Measurements from ENCODE around the gene QRFP.

QRFP gene

DNA sequence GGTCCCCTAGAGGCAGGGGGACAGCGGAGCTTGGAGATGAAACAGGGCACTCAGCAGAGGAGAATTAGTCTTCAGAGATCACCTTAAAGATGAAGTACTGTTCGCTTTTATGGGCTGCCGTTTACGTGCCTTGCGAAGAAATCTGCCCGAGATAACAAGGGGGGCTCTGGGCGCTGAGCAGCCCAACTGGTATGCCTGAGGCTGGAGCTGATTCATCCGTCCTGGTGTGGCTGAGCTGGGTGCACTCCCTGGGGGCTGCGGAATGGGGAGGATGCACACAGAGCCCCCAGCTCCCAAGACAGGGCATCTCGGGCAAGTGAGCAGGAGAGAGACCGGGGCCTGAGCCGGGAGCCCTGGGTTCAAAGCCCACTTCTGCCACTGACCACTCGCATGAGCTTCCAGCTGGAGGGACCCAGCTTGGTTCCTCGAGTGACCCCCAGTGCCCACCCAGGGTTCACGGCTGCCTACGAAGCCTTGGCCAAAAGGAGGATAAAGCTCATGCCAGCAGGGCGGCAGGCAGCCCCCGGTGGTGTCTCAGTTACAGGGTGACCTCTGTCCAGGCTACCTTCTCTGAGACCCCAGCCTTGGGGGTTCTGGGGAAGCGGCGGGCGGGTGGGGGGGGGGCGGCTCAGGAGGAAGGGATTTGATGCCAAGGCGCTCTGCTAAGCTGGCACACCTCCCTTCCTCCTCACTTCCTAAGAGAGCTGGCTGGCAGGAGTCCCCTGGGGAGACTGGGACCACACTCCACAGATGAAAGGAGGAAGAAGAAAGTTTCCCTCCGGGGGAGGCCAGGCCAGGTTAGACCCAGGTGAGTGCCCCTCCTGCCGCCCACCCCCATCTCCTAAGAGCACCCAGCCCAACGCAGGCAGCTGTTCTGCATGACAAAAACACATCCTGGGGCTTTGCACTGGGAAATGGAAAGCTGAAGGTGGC, 36.8 kb upstream of the QRFP start:
- no peak for DNase-seq (ENCODE audit: low spot score)

DNA sequence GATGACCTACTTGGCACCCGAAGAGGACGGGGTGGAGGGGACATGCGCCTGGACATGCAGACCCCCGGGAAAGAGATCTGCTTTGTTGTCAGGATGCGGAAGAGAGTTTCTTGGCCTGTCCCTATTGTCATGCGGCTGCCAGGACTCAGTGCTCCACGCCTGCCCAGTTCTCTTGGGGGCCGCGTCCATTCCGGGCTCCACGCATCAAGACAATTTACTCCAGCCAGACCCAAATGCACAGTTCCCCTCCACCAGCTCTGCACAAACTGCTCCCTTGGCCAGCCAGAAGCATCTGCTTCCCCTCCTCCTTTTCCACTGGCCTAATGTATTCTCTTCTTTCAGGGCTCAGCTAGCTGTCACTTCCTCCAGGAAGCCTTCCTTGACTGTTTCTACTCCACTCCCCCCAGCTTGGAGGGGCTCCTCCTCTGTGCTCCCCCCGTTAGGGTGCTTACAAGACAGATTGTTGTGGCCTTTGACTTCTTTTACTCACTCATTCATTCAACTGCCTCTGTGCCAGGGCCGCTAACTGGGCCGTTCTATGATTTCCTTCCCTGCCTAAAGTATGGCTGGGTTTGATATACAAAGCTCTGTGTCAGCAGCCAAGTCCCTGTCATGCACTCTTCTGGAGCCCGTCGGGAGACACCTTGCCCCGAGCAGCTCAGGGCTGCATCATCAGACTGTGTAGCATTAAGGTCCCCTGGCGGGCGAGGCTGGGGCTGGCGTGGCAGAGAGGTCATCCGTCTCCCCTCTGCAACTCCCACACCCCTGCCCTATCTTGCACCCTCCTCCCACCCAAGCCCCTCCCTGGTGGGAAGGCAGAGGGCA, 35.9 kb upstream of the QRFP start:
- DNase-seq (ENCODE audit: low spot score), result no peak

DNA sequence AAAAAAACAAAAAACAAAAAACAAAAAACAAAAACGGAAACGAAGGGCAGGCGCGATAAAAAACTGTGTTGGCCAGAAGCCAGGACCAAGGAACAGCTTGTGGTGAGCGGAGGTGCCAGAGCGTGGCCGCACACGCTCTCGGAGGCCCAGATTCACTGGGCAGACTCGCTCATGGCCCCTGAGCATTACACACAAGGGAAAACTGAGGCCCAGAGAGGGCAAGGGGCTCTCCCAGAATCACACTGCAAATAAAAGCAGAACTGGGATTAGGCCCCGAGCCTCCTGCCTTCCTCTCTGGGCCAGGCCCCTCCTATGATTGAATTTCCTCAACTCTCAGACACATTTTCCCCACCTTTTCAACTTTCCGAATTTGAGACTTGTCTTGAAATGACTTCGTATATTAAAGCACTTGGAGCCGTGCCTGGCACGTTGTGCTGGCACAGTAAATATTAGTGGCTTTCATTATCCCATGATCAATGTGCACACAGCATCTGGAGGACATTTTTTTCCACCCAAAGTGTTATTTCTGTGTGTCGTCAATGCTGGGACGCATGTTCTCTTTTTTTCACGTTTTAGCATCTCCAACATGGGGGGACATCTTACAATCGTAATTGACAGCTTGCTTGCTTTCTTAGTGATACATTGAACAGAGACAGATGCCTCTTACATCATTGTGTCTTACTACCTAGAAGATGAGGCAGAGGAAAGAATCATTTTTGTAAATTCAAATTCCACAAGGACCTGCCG, 35.1 kb upstream of the QRFP start:
- no peak for DNase-seq (ENCODE audit: low spot score)

DNA sequence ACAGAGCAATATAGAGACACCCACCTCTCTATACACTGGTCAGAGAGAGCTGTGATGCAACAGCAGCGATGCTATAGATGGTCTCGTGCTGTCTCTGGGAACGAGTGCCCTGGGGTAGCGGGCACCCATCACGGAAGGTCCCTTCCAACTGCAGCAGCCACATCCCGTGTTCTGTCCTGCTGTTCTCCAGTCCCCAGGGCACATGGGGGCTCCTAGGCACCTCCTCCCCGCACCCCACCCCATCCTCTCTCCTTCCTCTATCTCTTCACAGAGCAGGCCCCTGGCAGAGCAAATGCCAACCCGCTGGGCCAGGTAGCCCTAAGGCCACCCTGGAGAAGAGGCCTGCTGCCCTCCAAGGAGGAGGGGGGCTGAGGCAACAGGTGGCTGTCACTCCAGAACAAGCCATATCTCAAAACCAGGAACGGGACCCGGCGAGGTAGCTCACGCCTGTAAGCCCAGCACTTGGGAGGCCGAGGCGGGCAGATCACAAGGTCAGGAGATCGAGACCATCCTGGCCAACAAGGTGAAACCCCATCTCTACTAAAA, 34.3 kb upstream of the QRFP start:
- DNase-seq (ENCODE audit: low spot score), result no peak

DNA sequence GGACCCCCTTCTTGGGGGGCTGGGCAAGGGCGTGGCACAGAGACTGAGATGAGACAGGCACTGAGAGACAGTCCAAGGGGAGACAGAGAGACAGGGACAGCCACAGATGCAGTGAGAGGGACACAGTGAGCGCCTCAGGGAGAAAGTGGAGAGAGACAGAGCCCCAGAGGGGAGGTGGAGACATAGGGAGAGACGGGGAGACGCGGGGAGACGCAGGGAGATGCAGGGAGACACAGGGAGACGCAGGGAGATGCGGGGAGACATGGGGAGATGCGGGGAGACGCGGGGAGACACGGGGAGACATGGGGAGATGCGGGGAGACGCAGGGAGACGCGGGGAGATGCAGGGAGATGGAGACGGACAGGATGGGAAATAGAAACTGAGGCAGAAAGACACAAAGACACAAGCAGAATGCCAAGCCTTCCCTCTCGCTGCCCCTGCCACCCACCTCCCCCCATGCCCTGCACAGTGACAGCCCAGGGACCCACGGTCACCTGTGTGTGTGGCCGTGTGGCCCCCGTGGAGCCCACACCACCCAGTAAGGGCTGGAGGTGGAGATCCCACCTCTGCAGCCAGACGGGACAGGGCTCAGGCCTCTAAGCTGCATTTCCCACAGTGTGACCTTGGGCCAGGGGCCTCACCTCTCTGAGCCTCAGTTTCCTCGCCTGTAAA, 33.7 kb upstream of the QRFP start:
- DNase-seq (ENCODE audit: low spot score), result no peak

DNA sequence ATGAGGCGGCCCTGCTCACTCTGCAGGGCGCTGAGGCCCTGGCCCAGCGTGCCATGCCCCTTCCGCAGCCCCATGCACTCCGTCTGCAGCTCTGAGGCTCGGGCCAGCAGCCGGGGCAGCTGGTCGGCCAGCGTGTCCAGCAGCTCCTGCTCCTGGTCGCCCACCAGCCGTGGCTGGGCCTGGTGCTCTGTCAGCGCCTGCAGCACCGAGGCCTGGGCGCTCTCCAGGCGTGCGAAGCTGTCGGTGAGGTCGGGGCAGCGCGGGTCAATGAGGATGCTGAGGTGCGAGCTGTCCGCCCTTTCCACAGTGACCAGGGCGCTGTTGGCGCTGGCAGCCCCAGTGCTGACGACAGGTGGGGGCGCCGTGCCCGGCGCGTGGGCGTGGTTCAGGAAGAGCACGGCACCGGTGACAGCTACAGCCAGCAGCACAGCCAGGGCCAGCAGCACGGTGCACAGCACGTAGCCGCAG, 33.0 kb upstream of the QRFP start:
- no peak for DNase-seq (ENCODE audit: low spot score)

DNA sequence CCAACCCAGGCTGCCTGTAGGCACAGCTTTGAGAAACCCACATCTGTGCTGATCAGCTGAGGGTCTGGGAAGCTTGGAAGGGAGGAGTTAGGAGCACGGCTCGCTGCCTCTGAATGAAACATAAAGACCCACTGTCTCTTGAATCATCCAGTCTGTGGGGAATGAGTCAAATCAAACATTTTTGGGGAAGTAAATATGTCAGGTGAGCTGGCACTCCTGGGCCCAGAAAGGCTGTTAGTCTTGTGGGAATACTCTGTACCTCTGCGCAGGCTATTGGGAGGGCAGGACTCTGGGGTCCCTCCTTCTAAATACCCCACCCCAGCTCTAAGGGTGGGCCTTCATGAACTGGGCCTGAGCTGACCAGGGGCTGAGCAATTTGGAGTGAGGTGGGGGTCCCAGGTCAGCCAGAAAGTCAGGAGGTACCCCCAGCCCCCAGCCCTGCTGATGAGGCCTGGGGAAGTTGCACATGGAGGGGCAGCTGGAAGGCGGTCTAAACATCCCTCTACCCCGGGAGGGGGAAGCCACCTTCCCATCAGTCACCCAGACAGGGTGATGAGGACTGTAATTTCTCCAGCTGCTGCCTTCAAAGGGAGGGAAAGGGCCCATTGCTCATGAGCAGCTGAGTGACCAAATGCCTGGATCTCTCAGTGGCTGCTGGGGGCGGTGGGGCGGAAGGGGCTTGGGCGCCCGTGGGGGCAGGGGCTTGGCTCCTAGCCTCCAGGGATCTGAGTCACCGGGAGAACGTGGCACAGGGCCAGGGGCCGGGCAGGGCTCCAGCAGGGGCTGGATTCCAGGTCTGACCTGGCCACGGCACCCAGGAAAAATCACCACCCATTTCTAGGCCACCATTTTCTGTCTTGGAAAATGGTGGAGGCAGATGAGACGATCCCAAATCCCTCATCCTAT, 31.6 kb upstream of the QRFP start:
- no peak for DNase-seq (ENCODE audit: low spot score)

DNA sequence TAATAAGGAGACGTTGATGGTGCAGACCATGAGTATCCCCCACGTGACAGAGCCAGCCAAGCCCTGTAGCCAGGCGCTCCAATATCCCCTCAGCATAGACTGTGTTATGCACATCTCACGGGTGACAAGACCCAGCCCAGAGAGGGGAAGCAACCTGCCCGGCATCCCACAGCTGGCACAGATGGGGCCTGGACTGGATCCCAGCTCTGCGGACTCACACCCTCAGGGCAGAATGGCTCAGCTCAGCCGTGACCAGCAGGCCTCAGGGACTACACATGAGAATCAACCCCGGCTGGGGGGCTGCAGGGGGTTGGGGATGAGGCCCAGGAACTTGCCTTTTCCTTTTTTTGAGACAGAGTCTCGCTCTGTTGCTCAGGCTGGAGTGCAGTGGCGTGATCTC, 30.7 kb upstream of the QRFP start:
- no peak for DNase-seq (ENCODE audit: low spot score)

DNA sequence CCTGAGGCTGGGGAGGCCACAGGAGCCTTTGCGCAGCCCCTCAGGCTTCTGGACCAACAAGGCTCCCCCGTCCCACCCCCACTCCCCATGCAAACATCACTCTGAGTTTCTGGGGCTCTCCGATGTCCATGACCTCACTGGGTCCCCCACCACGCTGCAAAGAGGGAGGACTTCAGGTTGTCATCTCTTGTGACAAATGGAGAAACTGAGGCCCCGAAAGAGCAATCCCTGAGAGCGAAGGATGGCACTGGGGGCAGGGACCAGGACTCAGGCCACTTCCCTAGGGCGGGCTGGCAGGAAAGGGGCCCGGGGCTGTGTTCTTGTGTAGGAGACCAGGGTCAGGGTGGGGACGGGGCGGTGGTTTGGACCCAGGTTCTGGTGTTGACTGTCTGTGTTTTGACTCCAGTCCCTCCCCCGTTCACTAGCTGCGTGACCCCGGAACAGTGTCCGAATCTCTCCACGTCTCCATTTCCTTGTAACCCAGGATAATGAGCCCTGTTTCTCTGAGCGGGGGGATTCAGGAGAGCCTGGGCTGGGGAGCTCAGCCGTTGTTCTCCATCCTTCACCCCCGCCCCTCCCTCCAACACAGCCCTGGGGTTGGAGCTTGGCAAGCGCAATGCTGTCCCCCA, 28.6 kb upstream of the QRFP start:
- DNase-seq (ENCODE audit: low spot score), result no peak

DNA sequence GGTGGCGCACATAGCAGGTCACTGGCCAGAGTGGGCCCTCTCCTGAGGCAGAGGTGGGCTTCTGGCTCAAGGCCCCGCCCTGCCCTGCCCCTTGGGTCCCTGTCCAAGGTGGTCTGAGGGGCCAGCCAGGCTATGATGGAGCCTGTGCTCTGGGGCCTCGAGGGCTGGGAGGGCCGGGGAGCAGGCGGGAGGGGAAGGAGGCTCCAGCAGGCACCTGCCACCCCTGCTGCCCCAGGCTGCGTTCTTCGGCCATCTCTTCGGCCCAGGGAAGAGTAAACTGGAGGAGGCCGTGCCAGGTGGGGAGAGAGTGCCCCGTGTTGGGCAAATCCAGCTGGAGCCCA, 27.8 kb upstream of the QRFP start:
- DNase-seq (ENCODE audit: low spot score), result no peak

DNA sequence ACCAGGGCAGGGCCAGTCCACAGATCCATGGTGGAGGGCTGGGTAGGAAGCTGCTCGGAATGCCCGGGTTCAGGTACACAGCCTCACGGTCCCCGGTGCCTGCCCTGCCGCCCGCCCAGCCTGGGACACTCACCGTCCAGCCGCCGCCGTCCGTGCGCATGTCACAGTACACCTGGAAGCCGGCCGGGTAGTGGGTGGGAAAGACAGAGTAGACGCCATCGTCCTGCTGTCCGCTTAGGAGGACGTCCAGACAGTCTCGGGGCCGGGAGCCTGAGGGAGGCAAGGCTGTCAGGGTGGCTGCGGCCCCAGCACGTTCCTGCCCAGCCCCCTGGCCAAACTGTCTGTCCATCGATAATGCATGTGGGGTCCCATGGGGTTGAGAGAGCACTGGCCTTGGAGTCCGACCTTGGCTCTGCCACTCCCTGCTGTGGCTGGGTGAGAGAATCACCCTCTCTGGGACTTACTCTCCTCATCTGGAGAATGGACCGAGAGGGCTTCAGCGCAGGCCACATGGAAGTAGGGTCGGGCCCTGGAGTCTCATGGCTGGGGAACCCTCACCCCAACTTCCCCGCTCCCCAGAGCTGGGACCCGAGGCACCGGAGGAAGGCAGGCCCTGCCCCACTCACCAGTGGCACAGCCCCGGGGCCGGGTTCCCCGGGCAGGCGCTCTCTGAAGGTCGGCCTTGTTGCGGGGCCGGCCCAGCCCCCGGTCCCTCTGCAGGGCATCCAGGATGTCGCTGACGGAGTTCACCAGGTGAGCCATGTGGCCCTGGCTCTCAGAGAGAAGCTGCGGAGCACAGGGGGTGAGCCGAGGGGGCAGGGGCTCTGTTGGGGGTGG, 27.2 kb upstream of the QRFP start:
- DNase-seq (ENCODE audit: low spot score), result no peak

DNA sequence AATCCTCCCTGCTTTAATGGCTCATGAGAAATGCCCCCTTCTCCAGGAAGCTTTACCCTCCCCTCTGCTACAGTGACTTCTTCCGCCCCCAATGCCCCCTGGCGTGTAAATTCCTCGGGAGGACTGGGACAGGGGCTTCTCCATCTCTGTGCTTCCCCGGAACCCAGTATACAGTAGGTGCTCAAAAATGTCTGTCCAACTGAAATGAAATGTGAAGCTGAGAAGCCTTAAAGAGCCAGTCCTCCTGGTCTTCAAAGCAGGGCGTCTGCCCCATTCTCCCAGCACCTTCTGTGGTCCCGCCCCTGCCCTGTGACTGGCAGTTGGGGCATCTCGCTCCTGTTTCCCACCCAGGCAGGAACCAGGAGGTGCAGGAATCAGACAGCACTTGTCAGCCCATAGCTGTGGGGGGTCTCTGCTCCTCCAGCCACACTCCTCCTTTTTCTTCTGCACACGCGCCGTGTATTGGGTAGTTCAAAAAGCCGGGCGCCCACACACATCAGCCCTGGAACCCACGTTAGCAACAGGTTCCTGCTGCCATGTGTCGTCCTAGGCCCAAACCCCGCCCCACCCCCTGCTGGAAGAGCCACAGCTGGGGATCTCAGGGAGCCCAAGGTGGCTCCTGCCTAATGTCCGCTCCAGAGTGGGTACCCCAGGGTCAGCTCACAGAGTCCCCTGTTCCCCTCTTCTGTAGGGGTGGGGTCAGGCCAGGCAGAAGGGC, 26.4 kb upstream of the QRFP start:
- no peak for DNase-seq (ENCODE audit: low spot score)

DNA sequence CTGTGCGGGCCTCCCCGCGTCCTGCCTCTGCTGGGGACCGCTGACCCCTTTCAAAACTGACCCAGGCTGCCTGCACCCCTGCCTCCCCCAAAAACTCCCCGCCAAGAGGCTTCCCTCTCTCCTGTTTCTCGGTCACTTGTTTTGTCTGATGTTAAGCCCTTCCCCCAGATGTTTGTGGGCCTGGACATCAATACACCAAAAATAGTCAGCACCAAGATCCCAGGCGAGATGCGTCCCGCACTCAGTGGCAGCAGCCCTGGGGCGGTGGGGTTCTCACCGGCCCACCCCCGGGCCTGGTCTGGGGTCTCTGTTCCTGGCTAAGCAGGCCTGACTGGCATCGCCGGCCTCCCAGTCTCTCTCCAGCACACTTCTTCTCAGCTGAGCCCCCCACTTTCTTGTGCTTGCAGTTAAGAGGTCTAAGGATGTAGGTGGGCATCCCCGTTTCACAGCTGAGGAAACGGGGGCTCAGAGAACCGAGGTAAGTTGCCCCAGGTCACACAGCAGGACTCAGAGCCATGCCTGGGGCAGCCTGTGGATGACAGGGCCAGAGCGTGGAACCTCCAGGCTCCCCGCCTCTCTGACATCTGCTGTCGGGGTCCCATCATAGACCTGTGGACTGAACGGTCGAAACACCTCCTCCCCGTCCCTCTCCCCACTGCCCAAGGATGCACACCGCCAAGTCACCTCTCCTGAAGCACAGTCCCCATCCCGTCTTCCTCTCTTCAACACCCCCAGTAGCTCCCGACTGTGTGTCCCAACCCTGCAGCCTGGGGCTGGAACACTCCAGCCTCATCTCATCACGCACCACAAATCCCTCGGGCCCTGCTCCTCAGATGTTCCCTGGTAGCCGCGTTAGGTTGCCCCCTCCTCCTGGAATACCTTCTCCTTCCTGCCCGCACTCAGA, 25.6 kb upstream of the QRFP start:
- DNase-seq (ENCODE audit: low spot score), result no peak

DNA sequence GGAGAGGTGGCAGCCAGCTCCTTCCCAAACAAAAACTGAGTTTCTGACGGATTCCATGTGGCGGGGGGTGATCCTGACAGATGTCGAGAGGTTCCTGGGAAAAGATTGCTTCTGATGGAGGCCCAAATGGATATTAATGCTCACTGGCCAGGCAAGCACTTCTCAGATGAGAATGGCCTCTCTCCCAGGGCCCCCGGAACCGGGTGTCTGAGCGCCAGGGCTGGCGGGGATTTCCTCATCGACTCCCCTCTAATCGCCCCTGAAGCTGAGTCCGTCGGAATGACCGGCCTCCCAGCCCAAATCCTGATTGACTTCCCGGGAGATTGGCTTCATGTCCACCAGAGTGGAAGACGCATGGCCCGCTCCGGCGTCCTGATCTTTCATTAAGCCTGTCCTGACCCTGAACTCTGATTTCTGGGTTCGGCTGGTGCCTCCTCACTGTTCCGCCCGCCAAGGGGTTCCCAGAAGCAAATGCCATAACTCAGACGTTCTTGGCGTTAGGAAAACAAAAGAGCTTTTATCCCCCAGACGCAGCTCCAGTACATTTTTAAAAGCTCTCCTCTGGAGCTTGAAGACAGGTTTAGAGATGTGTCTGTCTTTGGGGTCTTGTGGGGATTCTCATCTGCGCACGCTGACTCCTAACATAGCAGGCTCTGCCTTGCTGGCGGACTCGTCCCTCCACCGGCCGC, 24.8 kb upstream of the QRFP start:
- DNase-seq (ENCODE audit: low spot score), result no peak

DNA sequence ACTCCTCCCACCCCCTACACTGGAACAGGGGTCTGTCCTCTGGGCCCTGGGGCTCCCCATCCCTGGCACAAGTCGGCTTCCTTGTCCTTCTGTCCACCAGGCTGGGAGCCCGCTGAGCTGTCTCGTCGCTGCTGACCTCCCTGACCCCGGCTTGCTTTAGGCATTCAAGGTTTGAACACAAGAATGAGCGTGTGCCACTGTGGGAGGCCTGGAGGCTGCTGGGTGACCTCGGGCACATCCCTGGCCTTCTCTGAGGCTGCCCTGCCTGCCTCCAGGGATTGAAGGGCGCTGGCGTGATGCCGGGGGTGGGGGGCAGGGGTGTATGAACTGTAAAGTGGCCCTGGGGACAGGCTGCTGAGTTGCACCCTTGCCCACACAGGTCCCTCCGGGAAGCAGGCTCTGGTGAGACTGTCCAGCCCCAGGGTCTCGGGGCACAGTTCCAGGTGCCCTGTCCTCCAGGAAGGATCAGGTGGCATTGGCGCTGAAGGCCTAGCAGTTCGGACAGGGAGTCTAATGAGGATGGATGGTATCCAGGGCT, 24.2 kb upstream of the QRFP start:
- no peak for DNase-seq (ENCODE audit: low spot score)

DNA sequence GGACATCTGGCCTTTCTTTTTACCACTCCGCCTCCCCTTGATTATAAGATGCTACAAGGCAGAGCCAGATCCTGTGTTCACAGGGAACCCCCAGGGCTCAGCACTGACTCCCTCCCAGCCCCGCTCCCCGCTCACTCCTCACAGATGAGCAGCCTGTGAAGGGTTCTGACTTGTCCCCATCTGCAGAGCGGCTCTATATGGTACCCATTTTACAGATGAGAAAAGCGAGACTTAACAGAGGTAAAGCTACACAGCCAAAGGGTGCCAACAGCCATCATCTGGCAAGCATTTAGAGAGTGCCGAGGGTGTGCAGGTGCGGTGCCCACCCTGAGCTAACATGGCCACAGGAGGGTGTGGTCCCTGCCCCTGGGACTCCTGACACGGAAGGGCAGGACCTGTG, 23.6 kb upstream of the QRFP start:
- no peak for DNase-seq (ENCODE audit: low spot score)
